Ishikawa (cell line): ENCODE results near the gene MAP7.

ENCODE experiments used
- CEBPB ChIP-seq: IDR thresholded peaks from 2 replicates; pipeline ENCODE4 v1.6.1; 2012
- CREB1 ChIP-seq: IDR thresholded peaks from 2 replicates; pipeline ENCODE4 v1.6.1; 2012; ENCODE audit warnings: low read depth
- EGR1 ChIP-seq: IDR thresholded peaks from 2 replicates; pipeline ENCODE4 v1.6.1; 2012
- EP300 ChIP-seq: IDR thresholded peaks from 2 replicates; pipeline ENCODE4 v1.6.1; 2012; ENCODE audit warnings: borderline replicate concordance
- FOXM1 ChIP-seq: IDR thresholded peaks from 2 replicates; pipeline ENCODE4 v1.6.1; 2012; ENCODE audit warnings: low read depth, borderline replicate concordance
- NFIC ChIP-seq: IDR thresholded peaks from 2 replicates; pipeline ENCODE4 v1.6.1; 2012
- RAD21 ChIP-seq: IDR thresholded peaks from 2 replicates; pipeline ENCODE4 v1.6.1; 2012; ENCODE audit warnings: low read depth
- TAF1 ChIP-seq: IDR thresholded peaks from 2 replicates; pipeline ENCODE4 v1.6.1; 2012; ENCODE audit warnings: low read depth, mild to moderate bottlenecking
- TCF12 ChIP-seq: IDR thresholded peaks from 2 replicates; pipeline ENCODE4 v1.6.1; 2012; ENCODE audit warnings: low read depth
- TEAD4 ChIP-seq: IDR thresholded peaks from 2 replicates; pipeline ENCODE4 v1.6.1; 2012
- YY1 ChIP-seq: IDR thresholded peaks from 2 replicates; pipeline ENCODE4 v1.6.1; 2012; ENCODE audit warnings: low read depth
- ZBTB7A ChIP-seq: IDR thresholded peaks from 2 replicates; pipeline ENCODE4 v1.6.1; 2012; ENCODE audit warnings: low read depth
- TF ChIP-seq, protein P1 (sequence below): IDR thresholded peaks from 2 replicates; pipeline ENCODE4 v1.6.1; 2012; ENCODE audit warnings: low read depth, mild to moderate bottlenecking
- TF ChIP-seq, protein P2 (sequence below): IDR thresholded peaks from 2 replicates; pipeline ENCODE4 v1.6.1; 2012
- TF ChIP-seq, protein P3 (sequence below): IDR thresholded peaks from 2 replicates; pipeline ENCODE4 v1.6.1; 2012

The MAP7 gene

DNA sequence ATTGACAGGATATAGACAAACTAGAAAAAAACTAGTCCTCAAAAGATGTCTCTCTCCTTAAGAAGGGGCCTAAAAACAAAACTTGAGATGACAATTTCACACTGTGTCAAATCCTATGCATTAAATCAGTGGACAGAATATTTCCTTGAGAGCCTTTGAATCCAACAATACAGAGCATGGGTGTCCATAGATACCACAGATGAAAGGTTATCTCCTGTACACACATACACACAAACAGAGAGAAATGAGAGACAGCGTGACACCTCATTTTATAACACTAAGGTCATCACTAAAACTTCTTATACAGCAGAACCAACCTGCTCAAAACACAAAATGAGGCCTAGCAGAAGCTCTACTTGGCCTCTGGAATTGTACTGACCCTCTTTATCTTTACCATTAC, 55.5 kb downstream of the MAP7 start:
- TF ChIP-seq TEAD4 = no peak
- no peak for TF ChIP-seq ZBTB7A
- TF ChIP-seq EP300 = no peak
- TF ChIP-seq FOXM1 = no peak
- TF ChIP-seq CREB1 = no peak
- TF ChIP-seq TCF12 = no peak
- TF ChIP-seq, protein P1, sequence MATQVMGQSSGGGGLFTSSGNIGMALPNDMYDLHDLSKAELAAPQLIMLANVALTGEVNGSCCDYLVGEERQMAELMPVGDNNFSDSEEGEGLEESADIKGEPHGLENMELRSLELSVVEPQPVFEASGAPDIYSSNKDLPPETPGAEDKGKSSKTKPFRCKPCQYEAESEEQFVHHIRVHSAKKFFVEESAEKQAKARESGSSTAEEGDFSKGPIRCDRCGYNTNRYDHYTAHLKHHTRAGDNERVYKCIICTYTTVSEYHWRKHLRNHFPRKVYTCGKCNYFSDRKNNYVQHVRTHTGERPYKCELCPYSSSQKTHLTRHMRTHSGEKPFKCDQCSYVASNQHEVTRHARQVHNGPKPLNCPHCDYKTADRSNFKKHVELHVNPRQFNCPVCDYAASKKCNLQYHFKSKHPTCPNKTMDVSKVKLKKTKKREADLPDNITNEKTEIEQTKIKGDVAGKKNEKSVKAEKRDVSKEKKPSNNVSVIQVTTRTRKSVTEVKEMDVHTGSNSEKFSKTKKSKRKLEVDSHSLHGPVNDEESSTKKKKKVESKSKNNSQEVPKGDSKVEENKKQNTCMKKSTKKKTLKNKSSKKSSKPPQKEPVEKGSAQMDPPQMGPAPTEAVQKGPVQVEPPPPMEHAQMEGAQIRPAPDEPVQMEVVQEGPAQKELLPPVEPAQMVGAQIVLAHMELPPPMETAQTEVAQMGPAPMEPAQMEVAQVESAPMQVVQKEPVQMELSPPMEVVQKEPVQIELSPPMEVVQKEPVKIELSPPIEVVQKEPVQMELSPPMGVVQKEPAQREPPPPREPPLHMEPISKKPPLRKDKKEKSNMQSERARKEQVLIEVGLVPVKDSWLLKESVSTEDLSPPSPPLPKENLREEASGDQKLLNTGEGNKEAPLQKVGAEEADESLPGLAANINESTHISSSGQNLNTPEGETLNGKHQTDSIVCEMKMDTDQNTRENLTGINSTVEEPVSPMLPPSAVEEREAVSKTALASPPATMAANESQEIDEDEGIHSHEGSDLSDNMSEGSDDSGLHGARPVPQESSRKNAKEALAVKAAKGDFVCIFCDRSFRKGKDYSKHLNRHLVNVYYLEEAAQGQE = no peak
- TF ChIP-seq, protein P2, sequence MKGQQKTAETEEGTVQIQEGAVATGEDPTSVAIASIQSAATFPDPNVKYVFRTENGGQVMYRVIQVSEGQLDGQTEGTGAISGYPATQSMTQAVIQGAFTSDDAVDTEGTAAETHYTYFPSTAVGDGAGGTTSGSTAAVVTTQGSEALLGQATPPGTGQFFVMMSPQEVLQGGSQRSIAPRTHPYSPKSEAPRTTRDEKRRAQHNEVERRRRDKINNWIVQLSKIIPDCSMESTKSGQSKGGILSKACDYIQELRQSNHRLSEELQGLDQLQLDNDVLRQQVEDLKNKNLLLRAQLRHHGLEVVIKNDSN = no peak
- TF ChIP-seq, protein P3, sequence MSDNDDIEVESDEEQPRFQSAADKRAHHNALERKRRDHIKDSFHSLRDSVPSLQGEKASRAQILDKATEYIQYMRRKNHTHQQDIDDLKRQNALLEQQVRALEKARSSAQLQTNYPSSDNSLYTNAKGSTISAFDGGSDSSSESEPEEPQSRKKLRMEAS = no peak
- TF ChIP-seq EGR1 = no peak
- no peak for TF ChIP-seq NFIC
- TF ChIP-seq TAF1 = no peak
- TF ChIP-seq YY1 = no peak
- no peak for TF ChIP-seq CEBPB
- TF ChIP-seq RAD21 = no peak

DNA sequence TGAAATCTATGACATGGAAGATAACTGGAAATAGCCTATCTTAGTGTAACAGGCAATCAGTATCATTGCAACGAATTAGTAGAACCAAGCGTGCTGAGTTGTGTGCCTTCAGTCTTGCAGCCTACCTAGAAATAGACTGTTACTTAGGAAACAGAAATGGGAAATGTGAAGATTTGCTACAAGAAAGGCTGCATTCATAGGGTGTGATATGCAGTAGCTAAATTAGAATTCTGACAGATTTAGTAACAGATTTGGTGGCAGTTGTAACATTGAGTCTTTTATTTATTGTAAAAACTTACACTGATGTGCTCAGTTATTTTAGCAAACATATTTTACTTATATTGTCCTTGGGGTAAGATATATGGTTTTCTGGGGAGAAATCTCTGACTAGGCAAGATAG, 56.2 kb downstream of the MAP7 start:
- TF ChIP-seq TEAD4 = no peak
- no peak for TF ChIP-seq CEBPB
- no peak for TF ChIP-seq CREB1
- TF ChIP-seq, protein P2 = no peak
- no peak for TF ChIP-seq EGR1
- TF ChIP-seq, protein P3 = no peak
- TF ChIP-seq RAD21 = no peak
- no peak for TF ChIP-seq FOXM1
- no peak for TF ChIP-seq NFIC
- TF ChIP-seq, protein P1 = no peak
- TF ChIP-seq TAF1 = no peak
- no peak for TF ChIP-seq EP300
- no peak for TF ChIP-seq TCF12
- no peak for TF ChIP-seq ZBTB7A
- no peak for TF ChIP-seq YY1

DNA sequence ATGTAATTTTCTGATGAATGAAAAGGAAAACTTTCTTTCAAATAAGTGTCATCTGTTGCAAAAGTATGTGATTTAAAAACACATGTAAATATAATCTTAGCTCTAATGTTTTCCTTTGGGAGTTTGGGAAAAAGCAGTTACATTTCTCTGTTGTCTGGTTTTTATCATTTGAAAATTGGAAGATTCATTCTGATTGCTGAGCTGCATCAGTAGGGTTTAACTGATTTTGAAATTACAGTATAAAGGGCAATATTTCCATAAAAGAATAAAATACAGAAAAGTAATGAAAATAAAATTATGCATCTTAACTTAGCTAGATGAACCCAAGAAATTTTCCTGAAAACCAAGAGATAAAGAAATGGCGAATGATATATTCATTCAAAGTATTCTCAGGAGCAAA, 57.8 kb downstream of the MAP7 start:
- TF ChIP-seq YY1 (no peak), TEAD4 (no peak)

DNA sequence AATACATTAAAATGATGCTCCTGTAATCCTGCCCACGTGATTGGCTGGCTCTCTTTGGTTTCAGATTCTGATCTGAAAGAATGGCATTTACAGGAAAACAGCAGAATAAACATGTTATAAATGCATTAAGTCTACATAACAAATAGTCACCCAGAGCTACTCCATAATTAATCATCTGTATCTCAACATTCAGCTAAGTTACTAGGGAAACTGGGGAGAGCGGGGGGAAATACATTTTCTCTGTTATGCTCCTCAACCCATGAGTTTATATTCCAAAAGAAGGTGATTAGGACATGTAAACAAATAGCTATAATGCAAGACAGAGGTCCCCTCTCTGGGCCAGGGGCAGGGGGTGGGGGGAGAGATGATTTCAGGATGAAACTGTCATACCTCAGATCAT, 58.5 kb downstream of the MAP7 start:
- TF ChIP-seq NFIC (no peak), YY1 (no peak), CREB1 (no peak), FOXM1 (no peak), TEAD4 (no peak), EP300 (no peak)
- TF ChIP-seq, protein P1 = no peak
- TF ChIP-seq, protein P3 = no peak

DNA sequence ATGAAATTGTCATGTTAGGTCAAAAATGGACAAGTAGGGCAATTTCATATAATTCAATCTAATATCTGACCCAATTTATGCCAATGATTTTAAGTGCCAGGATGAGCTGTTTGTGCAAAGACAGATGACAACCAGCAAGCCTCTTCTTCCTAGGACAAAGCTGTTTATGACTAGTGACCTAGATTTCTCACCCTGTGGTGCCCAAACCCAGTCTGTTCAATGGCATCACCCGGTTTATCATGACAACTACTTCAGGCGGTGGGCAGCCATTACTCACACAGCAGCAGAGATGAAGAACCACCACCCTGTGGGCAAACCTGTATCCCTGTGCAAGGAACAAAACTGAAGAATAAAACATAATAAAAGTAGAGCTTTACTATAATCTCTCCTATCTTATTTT, 59.0 kb downstream of the MAP7 start:
- no peak for TF ChIP-seq FOXM1
- TF ChIP-seq CREB1 = no peak
- no peak for TF ChIP-seq TCF12
- no peak for TF ChIP-seq ZBTB7A
- no peak for TF ChIP-seq EP300
- TF ChIP-seq CEBPB = no peak
- no peak for TF ChIP-seq TAF1
- no peak for TF ChIP-seq EGR1
- no peak for TF ChIP-seq YY1
- TF ChIP-seq, protein P1 = no peak
- no peak for TF ChIP-seq NFIC
- TF ChIP-seq, protein P3 = no peak
- TF ChIP-seq, protein P2 = no peak
